ENCODE results near the gene UTS2B. TPM values are rescaled to one million over a fixed set of nuclear protein-coding genes. Genes with fewer than 3 reads are reported as not detected.

The UTS2B gene
- total RNA-seq, 4 donors from 2014 or later = 0.76 TPM; not detected in 3

DNA sequence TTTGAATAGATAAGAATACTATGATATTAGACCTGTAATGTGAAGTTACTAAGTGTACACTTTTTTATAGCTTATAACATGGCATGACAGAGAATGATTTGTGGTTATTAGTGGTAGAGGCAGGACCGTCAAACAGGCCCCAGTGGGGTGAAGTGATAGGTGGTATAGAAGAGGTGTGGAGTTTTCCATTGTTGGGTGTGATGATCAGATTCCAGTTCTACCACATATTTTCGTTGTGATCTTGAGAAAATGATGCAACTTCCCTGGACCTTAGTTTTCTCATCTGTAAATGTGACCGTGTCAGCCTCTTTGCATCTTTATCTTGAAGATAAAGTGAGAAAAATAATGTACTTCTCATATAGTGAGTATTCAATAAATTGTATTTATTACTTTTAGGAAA, 30.3 kb upstream of the UTS2B start:
- no peaks in the 10 kb centered on the region for H3K9me3 ChIP-seq
- H3K36me3 ChIP-seq = no peaks in the 10 kb centered on the region
- no peaks in the 10 kb centered on the region for H3K27me3 ChIP-seq
- TF ChIP-seq, protein P1, sequence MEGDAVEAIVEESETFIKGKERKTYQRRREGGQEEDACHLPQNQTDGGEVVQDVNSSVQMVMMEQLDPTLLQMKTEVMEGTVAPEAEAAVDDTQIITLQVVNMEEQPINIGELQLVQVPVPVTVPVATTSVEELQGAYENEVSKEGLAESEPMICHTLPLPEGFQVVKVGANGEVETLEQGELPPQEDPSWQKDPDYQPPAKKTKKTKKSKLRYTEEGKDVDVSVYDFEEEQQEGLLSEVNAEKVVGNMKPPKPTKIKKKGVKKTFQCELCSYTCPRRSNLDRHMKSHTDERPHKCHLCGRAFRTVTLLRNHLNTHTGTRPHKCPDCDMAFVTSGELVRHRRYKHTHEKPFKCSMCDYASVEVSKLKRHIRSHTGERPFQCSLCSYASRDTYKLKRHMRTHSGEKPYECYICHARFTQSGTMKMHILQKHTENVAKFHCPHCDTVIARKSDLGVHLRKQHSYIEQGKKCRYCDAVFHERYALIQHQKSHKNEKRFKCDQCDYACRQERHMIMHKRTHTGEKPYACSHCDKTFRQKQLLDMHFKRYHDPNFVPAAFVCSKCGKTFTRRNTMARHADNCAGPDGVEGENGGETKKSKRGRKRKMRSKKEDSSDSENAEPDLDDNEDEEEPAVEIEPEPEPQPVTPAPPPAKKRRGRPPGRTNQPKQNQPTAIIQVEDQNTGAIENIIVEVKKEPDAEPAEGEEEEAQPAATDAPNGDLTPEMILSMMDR (IDR thresholded peaks at IDR 0.05) = no peak
- no peak for TF ChIP-seq POLR2A (IDR thresholded peaks at IDR 0.05)
- no peak overlapping the region for H3K4me3 ChIP-seq
- H3K4me1 ChIP-seq = no peaks in the 10 kb centered on the region
- no peak overlapping the region for H3K27ac ChIP-seq
- no peak for DNase-seq
- intact Hi-C loops (cut with DNase I; ENCODE audit: low total_unique reads) = no loop called here

- TF ChIP-seq POLR2A (IDR thresholded peaks at IDR 0.05) = no peak
- TF ChIP-seq, protein P1 (IDR thresholded peaks at IDR 0.05) = no peak
- H3K9me3 ChIP-seq = no peaks in the 10 kb centered on the region
- intact Hi-C loops (cut with DNase I; ENCODE audit: low total_unique reads) = no loop called here
- no peaks in the 10 kb centered on the region for H3K4me1 ChIP-seq
- no peaks in the 10 kb centered on the region for H3K36me3 ChIP-seq
- no peaks in the 10 kb centered on the region for H3K27me3 ChIP-seq
- no peak overlapping the region for H3K27ac ChIP-seq
- DNase-seq = no peak
- no peak overlapping the region for H3K4me3 ChIP-seq
Measured at GRCh38 chr3:191358929-191359328, 28.6 kb upstream of the UTS2B start.

- Histone ChIP-seq H3K9me3 (no peaks in the 10 kb centered on the region), H3K4me3 (no peak overlapping the region), H3K27ac (no peak overlapping the region), H3K4me1 (no peaks in the 10 kb centered on the region), H3K36me3 (no peaks in the 10 kb centered on the region), H3K27me3 (no peaks in the 10 kb centered on the region)
- no peak for TF ChIP-seq POLR2A (IDR thresholded peaks at IDR 0.05)
- TF ChIP-seq, protein P1 (IDR thresholded peaks at IDR 0.05) = no peak
- DNase-seq = no peak
- intact Hi-C loops (cut with DNase I; ENCODE audit: low total_unique reads) = no loop called here
Measured at GRCh38 chr3:191357909-191358308, 27.6 kb upstream of the UTS2B start.

DNA sequence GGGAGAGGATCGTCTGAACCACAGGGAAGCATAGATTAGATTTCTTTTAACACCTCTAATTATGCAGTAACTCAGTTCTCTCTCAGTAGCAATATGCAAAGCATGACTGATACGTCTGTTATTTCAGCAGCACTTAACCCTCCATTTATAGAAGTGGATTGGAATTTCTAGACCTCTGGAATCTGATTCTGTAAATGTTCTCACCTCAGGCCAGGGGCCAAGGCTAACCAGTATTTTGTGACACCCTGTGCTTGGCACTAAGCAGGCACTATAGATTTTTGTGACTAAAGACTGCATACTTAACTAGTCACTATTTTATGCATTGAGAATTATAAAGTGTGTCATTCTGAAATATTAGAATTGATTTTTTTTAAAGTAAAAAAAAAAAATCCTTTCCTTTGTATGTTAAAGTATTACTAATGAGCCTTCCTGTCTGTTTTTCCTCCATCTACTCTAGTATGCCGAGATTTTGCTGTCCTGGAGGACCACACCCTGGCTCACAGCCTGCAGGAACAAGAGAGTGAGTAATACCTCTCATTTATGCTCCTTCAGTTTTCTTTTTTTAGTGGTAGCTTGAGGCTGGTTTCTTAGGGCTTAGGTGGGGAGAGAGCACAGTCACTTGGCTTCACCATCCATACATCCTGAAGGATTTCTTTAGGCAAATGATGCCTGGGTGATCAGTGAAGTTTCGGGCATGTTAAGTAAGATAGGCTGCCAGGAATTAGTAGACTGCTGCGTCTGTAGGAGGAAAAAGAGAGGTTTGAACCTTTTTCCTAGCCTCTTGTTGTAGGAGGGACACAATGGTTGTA, 26.5 kb upstream of the UTS2B start:
- Histone ChIP-seq H3K4me1 (peaks cover 0 to 7% of the 10 kb centered on the region in 2 donors), H3K4me3 (no peak overlapping the region), H3K27me3 (no peaks in the 10 kb centered on the region), H3K27ac (peak overlapping the region in 1 of 2 donors; percentile 25), H3K36me3 (no peaks in the 10 kb centered on the region), H3K9me3 (no peaks in the 10 kb centered on the region)
- intact Hi-C loops (cut with DNase I; ENCODE audit: low total_unique reads) = no loop called here
- TF ChIP-seq, protein P1 (IDR thresholded peaks at IDR 0.05) = no peak
- TF ChIP-seq POLR2A (IDR thresholded peaks at IDR 0.05) = no peak
- peak in 1 of 2 donors; percentile 18 for DNase-seq

- TF ChIP-seq, protein P1 (IDR thresholded peaks at IDR 0.05) = no peak
- TF ChIP-seq POLR2A (IDR thresholded peaks at IDR 0.05) = no peak
- Histone ChIP-seq H3K36me3 (no peaks in the 10 kb centered on the region), H3K4me1 (peaks cover 0 to 7% of the 10 kb centered on the region in 2 donors), H3K27me3 (no peaks in the 10 kb centered on the region), H3K4me3 (no peak overlapping the region), H3K27ac (no peak overlapping the region), H3K9me3 (no peaks in the 10 kb centered on the region)
- intact Hi-C loops (cut with DNase I; ENCODE audit: low total_unique reads) = no loop called here
- no peak for DNase-seq
Measured at GRCh38 chr3:191355406-191355805, 25.1 kb upstream of the UTS2B start.

Measured in uterus (tissue), 4 donors.